Measurements from ENCODE around the gene ZNF665. TPM values are rescaled to one million over a fixed set of nuclear protein-coding genes. Genes with fewer than 3 reads are reported as not detected.
A peak's percentile ranks its signal among the peaks of the same experiment; 100 is the strongest.

The ZNF665 gene
- total RNA-seq, 1 experiment from 2014 or later, result 1.2 TPM

- Histone ChIP-seq H3K4me1 (ENCODE audit: insufficient read depth, low read length, poor library complexity, severe bottlenecking) (no peaks in the 10 kb centered on the region), H3K27ac (ENCODE audit: low read depth, low read length, poor library complexity, severe bottlenecking) (no peak overlapping the region), H3K27me3 (replicated peaks; ENCODE audit: insufficient read depth, low read depth, low read length, poor library complexity) (no peaks in the 10 kb centered on the region), H3K4me3 (ENCODE audit: low read depth, low read length, poor library complexity, severe bottlenecking) (no peak overlapping the region), H3K36me3 (ENCODE audit: insufficient read depth, low read length, poor library complexity, severe bottlenecking) (no peaks in the 10 kb centered on the region), H3K9me3 (ENCODE audit: low read depth, low read length, poor library complexity, severe bottlenecking) (peaks cover 26% of the 10 kb centered on the region)
- no peak for DNase-seq (ENCODE audit: low spot score)
- no TSS peak for BruUV-seq (replicated peaks)
- CTCF ChIA-PET, result no interaction called here
- POLR2A ChIA-PET (ENCODE audit: low non-redundant PET), result no interaction called here
- intact Hi-C loops (cut with micrococcal nuclease; ENCODE audit: unreplicated experiment), result no loop called here
- no peak for TF ChIP-seq EZH2 (IDR thresholded peaks at IDR 0.05; ENCODE audit: borderline replicate concordance, low read depth, low read length, poor library complexity, severe bottlenecking)
- TF ChIP-seq, protein P1, sequence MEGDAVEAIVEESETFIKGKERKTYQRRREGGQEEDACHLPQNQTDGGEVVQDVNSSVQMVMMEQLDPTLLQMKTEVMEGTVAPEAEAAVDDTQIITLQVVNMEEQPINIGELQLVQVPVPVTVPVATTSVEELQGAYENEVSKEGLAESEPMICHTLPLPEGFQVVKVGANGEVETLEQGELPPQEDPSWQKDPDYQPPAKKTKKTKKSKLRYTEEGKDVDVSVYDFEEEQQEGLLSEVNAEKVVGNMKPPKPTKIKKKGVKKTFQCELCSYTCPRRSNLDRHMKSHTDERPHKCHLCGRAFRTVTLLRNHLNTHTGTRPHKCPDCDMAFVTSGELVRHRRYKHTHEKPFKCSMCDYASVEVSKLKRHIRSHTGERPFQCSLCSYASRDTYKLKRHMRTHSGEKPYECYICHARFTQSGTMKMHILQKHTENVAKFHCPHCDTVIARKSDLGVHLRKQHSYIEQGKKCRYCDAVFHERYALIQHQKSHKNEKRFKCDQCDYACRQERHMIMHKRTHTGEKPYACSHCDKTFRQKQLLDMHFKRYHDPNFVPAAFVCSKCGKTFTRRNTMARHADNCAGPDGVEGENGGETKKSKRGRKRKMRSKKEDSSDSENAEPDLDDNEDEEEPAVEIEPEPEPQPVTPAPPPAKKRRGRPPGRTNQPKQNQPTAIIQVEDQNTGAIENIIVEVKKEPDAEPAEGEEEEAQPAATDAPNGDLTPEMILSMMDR (conservative IDR thresholded peaks at IDR 0.05; ENCODE audit: low read depth, low read length), result no peak
Measured at GRCh38 chr19:53136432-53136831, 56.7 kb downstream of the ZNF665 start.

GRCh38 chr19:53132141-53132991 lies 60.8 kb downstream of the ZNF665 start, which contains the start of gene ZNF415:
Gene ZNF415, minus strand, starts transcription at chr19:53132910. Its CDS starts 10,234 bp downstream, at chr19:53122676.
- no peaks in the 10 kb centered on the region for H3K9me3 ChIP-seq (ENCODE audit: low read depth, low read length, poor library complexity, severe bottlenecking)
- intact Hi-C loops (cut with micrococcal nuclease; ENCODE audit: unreplicated experiment), result no loop called here
- no peaks in the 10 kb centered on the region for H3K4me1 ChIP-seq (ENCODE audit: insufficient read depth, low read length, poor library complexity, severe bottlenecking)
- POLR2A ChIA-PET (ENCODE audit: low non-redundant PET), result no interaction called here
- no peaks in the 10 kb centered on the region for H3K27me3 ChIP-seq (replicated peaks; ENCODE audit: insufficient read depth, low read depth, low read length, poor library complexity)
- peak within 1 kb of the TSS; percentile 41 for H3K4me3 ChIP-seq (ENCODE audit: low read depth, low read length, poor library complexity, severe bottlenecking)
- TF ChIP-seq, protein P1 (conservative IDR thresholded peaks at IDR 0.05; ENCODE audit: low read depth, low read length), result no peak
- TF ChIP-seq EZH2 (IDR thresholded peaks at IDR 0.05; ENCODE audit: borderline replicate concordance, low read depth, low read length, poor library complexity, severe bottlenecking), result no peak
- DNase-seq (ENCODE audit: low spot score), result peak; percentile 76
- H3K36me3 ChIP-seq (ENCODE audit: insufficient read depth, low read length, poor library complexity, severe bottlenecking), result no peaks in the 10 kb centered on the region
- CTCF ChIA-PET, result no interaction called here
- no TSS peak for BruUV-seq (replicated peaks)
- no peak within 1 kb of the TSS for H3K27ac ChIP-seq (ENCODE audit: low read depth, low read length, poor library complexity, severe bottlenecking)

DNA sequence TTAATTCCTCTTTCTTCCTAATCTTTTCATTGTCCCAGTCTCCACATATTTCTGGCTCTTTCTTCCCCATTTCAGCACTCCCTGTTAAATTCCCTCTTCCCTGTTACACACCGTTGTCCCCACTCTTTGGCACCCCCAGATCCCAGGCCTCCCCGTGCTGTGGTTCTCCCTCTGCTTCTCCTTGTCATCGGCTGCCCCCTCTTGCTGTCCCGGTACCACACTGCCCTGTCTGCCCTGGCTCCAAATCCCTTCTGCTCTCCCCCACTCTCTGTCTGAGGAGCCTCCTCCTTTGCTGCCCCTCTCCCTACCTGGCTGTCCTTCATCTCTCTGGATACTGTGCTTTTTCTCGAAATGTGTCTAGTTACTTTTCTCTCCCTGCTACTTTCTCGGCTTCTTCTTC lies 61.4 kb downstream of the ZNF665 start:
- DNase-seq (ENCODE audit: low spot score), result no peak
- H3K36me3 ChIP-seq (ENCODE audit: insufficient read depth, low read length, poor library complexity, severe bottlenecking), result no peaks in the 10 kb centered on the region
- BruUV-seq (replicated peaks), result no TSS peak
- no peak overlapping the region for H3K27ac ChIP-seq (ENCODE audit: low read depth, low read length, poor library complexity, severe bottlenecking)
- no peaks in the 10 kb centered on the region for H3K27me3 ChIP-seq (replicated peaks; ENCODE audit: insufficient read depth, low read depth, low read length, poor library complexity)
- H3K4me3 ChIP-seq (ENCODE audit: low read depth, low read length, poor library complexity, severe bottlenecking), result peak overlapping the region; percentile 41
- intact Hi-C loops (cut with micrococcal nuclease; ENCODE audit: unreplicated experiment), result no loop called here
- TF ChIP-seq, protein P1 (conservative IDR thresholded peaks at IDR 0.05; ENCODE audit: low read depth, low read length), result no peak
- H3K9me3 ChIP-seq (ENCODE audit: low read depth, low read length, poor library complexity, severe bottlenecking), result no peaks in the 10 kb centered on the region
- ChIA-PET POLR2A (ENCODE audit: low non-redundant PET) (no interaction called here), CTCF (no interaction called here)
- H3K4me1 ChIP-seq (ENCODE audit: insufficient read depth, low read length, poor library complexity, severe bottlenecking), result no peaks in the 10 kb centered on the region

All from A673 (cell line).